CMK (cell line): ENCODE measurements around the gene BCL7B.
"Not testable (repeated sequence)": the region's sequence is repeated elsewhere in the genome, so short reads cannot be mapped to it uniquely, and the experiment has no call there.

Experiments used
- DNase-seq: peaks from one replicate; pipeline ENCODE4 v3.0.0-alpha.2; 2010; ENCODE audit warnings: low read depth

Gene BCL7B

DNA sequence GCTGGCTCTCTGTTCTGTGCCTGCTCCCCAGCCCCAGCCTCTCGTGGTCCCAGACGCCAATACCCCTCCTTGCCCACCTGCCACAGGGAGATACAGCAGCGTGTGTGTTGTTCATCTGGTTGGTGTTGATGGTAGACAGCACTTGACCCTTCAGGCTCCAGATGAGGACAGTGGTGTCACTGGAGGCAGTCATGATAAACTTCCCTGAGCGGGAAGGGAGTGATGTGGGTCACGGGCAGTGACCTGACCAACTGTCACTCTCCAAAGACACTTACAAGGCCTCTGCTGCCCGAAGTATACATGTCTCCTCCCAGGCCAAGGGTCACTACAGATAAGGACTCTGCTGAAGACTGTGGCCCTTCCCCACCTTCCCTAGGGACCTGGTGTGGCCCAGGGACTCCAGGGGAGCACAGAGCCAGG, 15.3 kb upstream of the BCL7B start:
- no peak for DNase-seq

DNA sequence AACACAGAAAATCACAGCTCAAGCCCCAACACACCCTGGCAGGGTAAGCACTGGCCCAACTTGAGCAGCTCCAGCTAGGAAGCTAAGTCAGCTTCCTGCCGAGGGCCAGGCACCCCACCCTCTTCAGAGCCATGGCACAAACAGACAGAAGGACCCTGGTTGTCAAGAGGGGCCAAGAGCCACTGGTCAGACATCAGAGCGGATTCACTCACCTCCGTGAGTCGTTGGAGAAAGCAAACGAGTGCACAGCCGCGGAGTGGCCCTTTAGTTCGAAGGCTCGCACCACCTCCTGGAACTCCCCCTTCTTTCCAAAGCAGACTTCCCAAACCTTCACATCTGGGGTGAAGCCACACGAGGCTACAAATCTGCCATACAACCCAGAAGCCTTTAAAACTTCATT, 13.5 kb upstream of the BCL7B start:
- no peak for DNase-seq

- no peak for DNase-seq
These were observed 13.0 kb upstream of the BCL7B start for GRCh38 chr7:73570521-73570920.

DNA sequence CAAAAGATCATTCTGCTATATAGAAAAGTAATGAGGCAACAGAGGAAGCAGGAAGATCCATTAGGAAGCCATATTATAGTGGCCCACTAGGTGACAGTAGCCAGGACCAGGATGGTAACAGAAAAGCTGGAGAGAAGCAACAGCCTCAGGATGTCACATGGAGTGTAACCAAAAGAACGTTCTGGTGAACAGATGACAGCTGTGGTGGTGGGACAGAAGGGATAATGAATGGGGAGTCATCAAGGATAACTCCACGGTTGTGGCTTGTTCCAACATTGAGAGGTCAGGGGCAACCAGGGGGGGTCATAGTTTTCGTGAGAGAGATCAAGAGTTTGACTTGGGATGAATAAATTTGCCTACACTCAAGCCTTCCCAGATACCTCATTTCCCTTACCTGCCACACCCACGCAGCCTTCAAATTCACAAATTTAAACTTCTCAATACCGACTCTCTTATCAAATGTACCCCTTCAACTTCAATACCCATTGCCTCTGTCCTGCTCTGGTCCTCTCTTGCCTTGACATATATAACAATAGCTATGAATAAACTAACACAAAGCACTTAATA, 11.6 kb upstream of the BCL7B start:
- no peak for DNase-seq

- no peak for DNase-seq
These were observed 10.6 kb upstream of the BCL7B start for GRCh38 chr7:73567846-73568685.

GRCh38 chr7:73567140-73567539, 9.7 kb upstream of the BCL7B start:
- no peak for DNase-seq

DNA sequence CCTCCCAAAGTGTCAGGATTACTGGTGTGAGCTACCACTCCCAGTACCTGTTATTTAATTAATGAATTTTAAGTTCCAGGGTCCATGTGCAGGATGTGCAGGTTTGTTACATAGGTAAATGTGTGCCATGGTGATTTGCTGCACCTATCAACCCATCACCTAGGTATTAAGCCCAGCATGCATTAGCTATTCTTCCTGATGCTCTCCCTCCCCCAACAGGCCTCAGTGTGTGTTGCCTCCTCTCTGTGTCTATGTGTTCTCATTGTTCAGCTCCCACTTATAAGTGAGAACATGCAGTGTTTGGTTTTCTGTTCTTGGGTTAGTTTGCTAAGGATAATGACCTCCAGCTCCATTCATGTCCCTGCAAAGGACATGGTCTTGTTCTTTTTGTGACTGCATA, 8.9 kb upstream of the BCL7B start:
- DNase-seq = not testable (repeated sequence)

GRCh38 chr7:73565675-73566340, 8.3 kb upstream of the BCL7B start:
- DNase-seq = no peak

- no peak for DNase-seq
These were observed 2.8 kb upstream of the BCL7B start for GRCh38 chr7:73560109-73560835.

GRCh38 chr7:73557108-73557396, 438 bp downstream of the BCL7B start:
- DNase-seq = peak; percentile 83

GRCh38 chr7:73556208-73557107, 1.0 kb downstream of the BCL7B start:
- DNase-seq = no peak

- no peak for DNase-seq
These were observed 2.0 kb downstream of the BCL7B start for GRCh38 chr7:73555411-73555982.

DNA sequence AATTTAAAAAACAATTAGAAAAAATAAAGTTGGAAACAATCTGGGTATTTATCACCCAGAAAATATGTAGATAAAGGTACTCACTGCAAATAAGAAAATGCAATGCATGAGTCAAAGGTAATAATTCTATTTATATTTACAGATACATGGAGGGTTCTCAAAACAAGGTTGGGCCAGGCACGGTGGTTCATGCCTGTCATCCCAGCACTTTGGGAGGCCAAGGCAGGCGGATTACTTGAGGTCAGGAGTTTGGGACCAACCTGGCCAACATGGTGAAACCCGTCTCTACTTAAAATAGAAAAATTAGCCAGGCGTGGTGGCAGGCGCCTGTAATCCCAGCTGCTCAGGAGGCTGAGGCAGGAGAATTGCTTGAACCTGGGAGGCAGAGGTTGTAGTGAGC, 7.4 kb downstream of the BCL7B start:
- not testable (repeated sequence) for DNase-seq

DNA sequence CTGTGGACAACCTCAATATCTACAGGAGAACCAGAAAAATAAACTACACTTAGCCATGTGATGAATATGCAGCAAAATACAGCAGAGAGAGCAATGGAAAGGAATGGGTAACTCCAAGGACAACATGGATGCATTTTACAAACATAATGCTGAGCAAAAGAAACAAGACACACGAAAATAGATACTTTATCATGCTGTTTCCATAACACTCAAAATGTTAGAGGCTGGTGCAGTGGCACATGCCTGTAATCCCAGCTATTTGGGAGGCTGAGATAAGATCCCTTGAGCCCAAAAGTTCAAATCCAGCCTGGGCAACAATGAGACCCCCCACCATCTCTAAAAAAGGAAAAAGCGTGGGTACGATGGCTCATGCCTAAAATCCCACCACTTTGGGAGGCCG, 8.3 kb downstream of the BCL7B start:
- no peak for DNase-seq

DNA sequence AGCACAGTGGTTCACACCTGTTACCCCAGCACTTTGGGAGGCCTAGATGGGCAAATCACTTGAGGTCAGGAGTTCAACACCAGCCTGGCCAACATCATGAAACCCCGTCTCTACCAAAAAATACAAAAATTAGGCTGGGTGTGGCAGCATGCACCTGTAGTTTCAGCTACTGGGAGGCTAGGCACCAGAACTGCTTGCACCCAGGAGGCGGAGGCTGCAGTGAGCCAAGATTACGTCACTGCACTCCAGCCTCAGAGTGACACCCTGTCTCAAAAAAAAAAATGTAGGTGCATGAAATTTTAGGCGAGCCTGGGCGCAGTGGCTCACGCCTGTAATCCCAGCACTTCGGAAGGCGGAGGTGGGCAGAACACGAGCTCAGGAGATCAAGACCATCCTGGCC, 9.6 kb downstream of the BCL7B start:
- no peak for DNase-seq

- no peak for DNase-seq
These were observed 12.8 kb downstream of the BCL7B start for GRCh38 chr7:73544678-73545077.

DNA sequence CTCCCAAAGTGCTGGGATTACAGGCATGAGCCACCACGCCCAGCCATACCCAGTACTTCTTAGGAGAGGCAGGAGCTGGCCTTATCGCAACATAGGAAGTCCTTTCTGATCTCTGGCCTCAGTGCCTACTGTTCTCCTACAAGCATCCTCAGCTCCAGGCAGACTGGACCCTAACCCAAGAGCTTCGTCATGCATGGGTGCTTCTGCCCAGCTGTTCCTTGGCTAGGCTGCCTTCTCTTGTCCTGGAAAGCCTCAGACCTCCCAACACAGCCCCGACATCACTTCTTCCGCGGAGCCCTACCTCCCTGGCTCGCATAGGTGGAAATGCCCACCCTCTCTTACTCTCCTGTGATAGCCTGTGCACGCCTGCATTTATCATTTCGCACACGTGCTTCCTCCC, 15.8 kb downstream of the BCL7B start:
- DNase-seq = no peak

DNA sequence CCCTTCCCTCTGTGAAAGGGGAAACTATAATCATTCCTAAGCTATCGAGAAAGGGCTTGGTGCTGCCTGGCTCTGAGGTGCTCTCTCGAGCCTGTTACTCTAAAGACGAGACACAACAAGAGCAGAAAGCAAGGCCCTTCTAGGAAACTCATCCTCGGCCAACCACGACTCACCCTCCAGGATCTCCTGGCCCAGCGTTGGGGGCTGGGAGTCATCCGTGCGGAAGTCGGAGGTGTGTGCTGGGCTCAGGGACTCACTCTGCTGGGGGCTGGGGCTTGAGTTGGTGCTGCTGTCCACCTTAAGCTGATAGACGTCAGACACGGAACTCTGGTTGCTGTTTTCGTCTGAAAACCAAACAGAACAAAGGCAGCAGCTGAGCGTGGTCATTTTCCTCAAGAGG, 17.8 kb downstream of the BCL7B start:
- DNase-seq = no peak

- not testable (repeated sequence) for DNase-seq
These were observed 19.0 kb downstream of the BCL7B start for GRCh38 chr7:73538510-73538909.

GRCh38 chr7:73537051-73537450, 20.4 kb downstream of the BCL7B start:
- DNase-seq = no peak

DNA sequence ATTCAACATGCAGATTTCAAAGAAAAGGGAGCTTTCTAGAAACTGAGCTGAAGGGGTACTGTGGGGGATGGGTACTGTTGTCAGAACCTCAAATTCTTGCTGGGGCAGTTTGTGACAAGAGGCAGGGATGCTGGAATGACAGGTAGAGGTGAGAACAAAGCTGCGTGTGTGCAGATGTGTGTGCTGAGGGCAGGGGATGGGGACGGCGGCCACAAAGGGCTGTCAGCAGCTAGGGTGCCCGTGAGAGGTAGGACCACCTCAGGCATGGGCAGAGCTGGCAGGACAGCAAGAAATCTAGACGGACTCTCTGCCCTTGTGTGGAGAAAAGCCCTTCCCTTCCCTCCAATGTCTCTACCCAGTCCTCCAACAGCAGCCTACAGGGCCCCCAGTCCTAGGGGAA, 21.0 kb downstream of the BCL7B start:
- no peak for DNase-seq
